ENCODE data around the gene TMEM52. TPM values are rescaled to one million over a fixed set of nuclear protein-coding genes. Genes with fewer than 3 reads are reported as not detected.
A peak's percentile ranks its signal among the peaks of the same experiment; 100 is the strongest.

The TMEM52 gene
- total RNA-seq, 1 donor from 2014 or later: 0.92 TPM

- no peak for DNase-seq (ENCODE audit: low read depth)
- no peaks in the 10 kb centered on the region for H3K36me3 ChIP-seq (ENCODE audit: control insufficient read depth, insufficient read depth, low read length)
Measured at GRCh38 chr1:1963570-1963969, 44.5 kb upstream of the TMEM52 start.

GRCh38 chr1:1962752-1963151, 43.7 kb upstream of the TMEM52 start:
- DNase-seq (ENCODE audit: low read depth): no peak
- Histone ChIP-seq H3K27me3 (ENCODE audit: control insufficient read depth, insufficient read depth, low read length) (peaks cover 48% of the 10 kb centered on the region), H3K4me3 (ENCODE audit: low read depth, low read length) (no peak overlapping the region), H3K36me3 (ENCODE audit: control insufficient read depth, insufficient read depth, low read length) (no peaks in the 10 kb centered on the region)
- no peak for TF ChIP-seq CTCF (IDR thresholded peaks at IDR 0.05; ENCODE audit: insufficient read depth, low read length, poor library complexity, severe bottlenecking)

More at GRCh38 chr1:1963570-1963969, 44.5 kb upstream of the TMEM52 start:
- Histone ChIP-seq H3K4me3 (ENCODE audit: low read depth, low read length) (no peak overlapping the region), H3K27me3 (ENCODE audit: control insufficient read depth, insufficient read depth, low read length) (peaks cover 47% of the 10 kb centered on the region)
- TF ChIP-seq CTCF (IDR thresholded peaks at IDR 0.05; ENCODE audit: insufficient read depth, low read length, poor library complexity, severe bottlenecking): no peak

GRCh38 chr1:1960480-1961196, 41.6 kb upstream of the TMEM52 start:
- Histone ChIP-seq H3K4me3 (ENCODE audit: low read depth, low read length) (no peak overlapping the region), H3K27me3 (ENCODE audit: control insufficient read depth, insufficient read depth, low read length) (peaks cover 43% of the 10 kb centered on the region), H3K36me3 (ENCODE audit: control insufficient read depth, insufficient read depth, low read length) (no peaks in the 10 kb centered on the region)
- TF ChIP-seq CTCF (IDR thresholded peaks at IDR 0.05; ENCODE audit: insufficient read depth, low read length, poor library complexity, severe bottlenecking): no peak
- DNase-seq (ENCODE audit: low read depth): no peak

GRCh38 chr1:1959840-1960479, 40.9 kb upstream of the TMEM52 start:
- DNase-seq (ENCODE audit: low read depth): peak; percentile 38
- peaks cover 36% of the 10 kb centered on the region for H3K27me3 ChIP-seq (ENCODE audit: control insufficient read depth, insufficient read depth, low read length)

GRCh38 chr1:1959459-1959839, 40.4 kb upstream of the TMEM52 start:
- no peaks in the 10 kb centered on the region for H3K36me3 ChIP-seq (ENCODE audit: control insufficient read depth, insufficient read depth, low read length)
- DNase-seq (ENCODE audit: low read depth): no peak
- H3K27me3 ChIP-seq (ENCODE audit: control insufficient read depth, insufficient read depth, low read length): peaks cover 32% of the 10 kb centered on the region
- no peak for TF ChIP-seq CTCF (IDR thresholded peaks at IDR 0.05; ENCODE audit: insufficient read depth, low read length, poor library complexity, severe bottlenecking)
- H3K4me3 ChIP-seq (ENCODE audit: low read depth, low read length): no peak overlapping the region

More at GRCh38 chr1:1959840-1960479, 40.9 kb upstream of the TMEM52 start:
- no peak overlapping the region for H3K4me3 ChIP-seq (ENCODE audit: low read depth, low read length)
- no peaks in the 10 kb centered on the region for H3K36me3 ChIP-seq (ENCODE audit: control insufficient read depth, insufficient read depth, low read length)
- peak; percentile 94 for TF ChIP-seq CTCF (IDR thresholded peaks at IDR 0.05; ENCODE audit: insufficient read depth, low read length, poor library complexity, severe bottlenecking)

Data from kidney epithelial cell (primary cell).